CD8-positive, alpha-beta memory T cell (primary cell): ENCODE results near the gene FOXK2. TPM values are rescaled to one million over a fixed set of nuclear protein-coding genes. Genes with fewer than 3 reads are reported as not detected.

Source experiments
- CTCF ChIA-PET: fragments of 350-600 bp; sonication (Branson Sonifier 250); formaldehyde crosslinking; loops from one replicate; lab custom pipeline; 2021; ENCODE audit warnings: antibody characterized with exemption; lab: Charles Lee
- POLR2A ChIA-PET: fragments of 350-600 bp; sonication (Branson Sonifier 250); formaldehyde crosslinking; loops from one replicate; lab custom pipeline; 2021; ENCODE audit warnings: antibody characterized with exemption; lab: Charles Lee
- DNase-seq, 5 donors: peaks; one replicate each; pipeline versions ENCODE4 v3.0.0 to v3.0.0-alpha.2; 2020 to 2022; ENCODE audit warnings: mixed read lengths in 1 of 5
- H3K27ac ChIP-seq: one replicate; pipeline ENCODE4 v1.7.0; 2013; ENCODE audit warnings: low read depth, mild to moderate bottlenecking, low read length, moderate library complexity
- H3K27me3 ChIP-seq: 2 replicates; pipeline ENCODE4 v1.7.0; 2013; ENCODE audit warnings: low read length, mild to moderate bottlenecking; ENCODE audit not compliant: insufficient read depth, poor library complexity, severe bottlenecking
- H3K36me3 ChIP-seq: 2 replicates; pipeline ENCODE4 v1.7.0; 2013; ENCODE audit warnings: mild to moderate bottlenecking, low read length, moderate library complexity; ENCODE audit not compliant: insufficient read depth
- H3K4me1 ChIP-seq: 2 replicates; pipeline ENCODE4 v1.7.0; 2013; ENCODE audit warnings: mild to moderate bottlenecking, low read length, moderate library complexity; ENCODE audit not compliant: insufficient read depth
- H3K4me3 ChIP-seq: 2 replicates; pipeline ENCODE4 v1.7.0; 2013; ENCODE audit warnings: mild to moderate bottlenecking, low read length
- H3K9me3 ChIP-seq: 2 replicates; pipeline ENCODE4 v1.7.0; 2013; ENCODE audit warnings: mild to moderate bottlenecking, low read length
- H3K27ac Mint-ChIP-seq, 8 donors: one replicate each; pipeline ENCODE4 v1.8.0; 2020 to 2021; ENCODE audit warnings: mixed read lengths in 8 of 8, mild to moderate bottlenecking in 6 of 8, inconsistent platforms in 3 of 8, moderate library complexity in 3 of 8
- H3K27me3 Mint-ChIP-seq, 2 donors: one replicate each; pipeline ENCODE4 v1.8.0; 2020 to 2021; ENCODE audit warnings: mixed read lengths in 2 of 2, mild to moderate bottlenecking in 1 of 2, moderate library complexity in 1 of 2
- H3K36me3 Mint-ChIP-seq, 3 donors: one replicate each; pipeline ENCODE4 v1.8.0; 2020 to 2021; ENCODE audit warnings: mixed read lengths in 3 of 3, inconsistent platforms in 1 of 3, mild to moderate bottlenecking in 1 of 3
- H3K4me1 Mint-ChIP-seq, 3 donors: one replicate each; pipeline ENCODE4 v1.8.0; 2020 to 2021; ENCODE audit warnings: mixed read lengths in 3 of 3, inconsistent platforms in 1 of 3, mild to moderate bottlenecking in 1 of 3
- H3K4me3 Mint-ChIP-seq, 7 donors: one replicate each; pipeline ENCODE4 v1.8.0; 2020 to 2021; ENCODE audit warnings: mixed read lengths in 7 of 7, mild to moderate bottlenecking in 6 of 7, moderate library complexity in 4 of 7, inconsistent platforms in 2 of 7
- H3K9me3 Mint-ChIP-seq, 5 donors: one replicate each; pipeline ENCODE4 v1.8.0; 2020 to 2022; ENCODE audit warnings: mixed read lengths in 5 of 5, mild to moderate bottlenecking in 3 of 5, moderate library complexity in 2 of 5, inconsistent platforms in 1 of 5
- polyA plus RNA-seq: library from polyadenylated mRNA; unstranded; fragments of 300-500 nt; fragmentation: Illumina TruSeq; gene quantifications from one replicate; pipeline ENCODE4 v1.2.3, GENCODE V29; 2021
- total RNA-seq, 2 experiments: library from RNA; stranded (reverse); gene quantifications; one replicate each; pipeline ENCODE4 v1.2.3, GENCODE V29; 2021

FOXK2 gene
- total and polyA plus RNA-seq, 3 experiments from 2014 or later: 8.2 to 71.2 (median 63.9) TPM

DNA sequence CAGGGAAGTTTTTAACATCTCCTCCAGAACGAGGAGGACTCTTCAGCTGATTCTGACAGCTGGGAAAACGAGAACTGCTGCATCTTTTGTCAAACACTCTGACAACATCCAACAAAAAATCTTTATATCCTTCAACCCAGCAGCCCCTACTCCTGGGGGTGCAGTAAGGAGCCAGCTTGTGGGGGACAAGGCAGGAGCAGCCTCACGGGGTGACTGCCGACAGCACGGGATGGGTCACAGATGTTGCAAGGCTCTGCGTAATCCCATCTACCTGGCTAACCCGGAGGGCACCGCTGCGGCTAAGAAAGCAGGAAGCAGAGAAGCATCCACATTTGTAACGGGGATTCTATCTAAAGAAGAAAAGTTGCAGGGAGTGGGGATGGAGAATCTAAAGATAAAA, 100.1 kb downstream of the FOXK2 start:
- H3K4me3 Mint-ChIP-seq: no peak overlapping the region
- H3K4me1 Mint-ChIP-seq: no peaks in the 10 kb centered on the region
- H3K27ac Mint-ChIP-seq: peak overlapping the region in 1 of 8 donors; percentile 19
- peaks cover 10 to 87% (median 13%) of the 10 kb centered on the region in 3 donors for H3K36me3 Mint-ChIP-seq
- Histone ChIP-seq H3K4me3 (no peak overlapping the region), H3K27me3 (no peaks in the 10 kb centered on the region), H3K4me1 (no peaks in the 10 kb centered on the region), H3K36me3 (peaks cover 59% of the 10 kb centered on the region), H3K27ac (no peak overlapping the region), H3K9me3 (no peaks in the 10 kb centered on the region)
- H3K9me3 Mint-ChIP-seq: no peaks in the 10 kb centered on the region
- DNase-seq: no peak
- ChIA-PET CTCF (no interaction called here), POLR2A (no interaction called here)
- H3K27me3 Mint-ChIP-seq: no peaks in the 10 kb centered on the region

DNA sequence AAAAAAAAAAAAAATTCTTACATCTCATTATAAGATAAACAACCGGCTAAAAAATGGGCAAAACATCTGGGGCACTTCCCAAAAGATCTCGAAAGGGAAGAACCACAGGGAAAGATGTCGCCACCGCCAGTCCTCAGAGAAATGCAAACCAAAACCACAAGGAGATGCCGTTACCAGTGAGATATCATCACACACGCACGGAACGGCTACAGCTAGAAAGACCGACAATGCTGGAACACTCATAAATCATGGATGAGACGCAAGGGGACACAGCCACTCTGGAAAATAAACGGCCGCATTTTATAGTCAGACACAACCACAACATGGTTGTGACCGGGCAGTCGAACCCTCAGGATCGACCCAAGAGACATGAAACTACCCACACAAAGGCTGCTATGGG, 104.2 kb downstream of the FOXK2 start:
- DNase-seq: no peak
- peaks cover 51% of the 10 kb centered on the region for H3K36me3 ChIP-seq
- H3K4me1 Mint-ChIP-seq: no peaks in the 10 kb centered on the region
- no peaks in the 10 kb centered on the region for H3K9me3 Mint-ChIP-seq
- no peak overlapping the region for H3K27ac ChIP-seq
- no peak overlapping the region for H3K27ac Mint-ChIP-seq
- POLR2A ChIA-PET: no interaction called here
- H3K4me1 ChIP-seq: no peaks in the 10 kb centered on the region
- H3K9me3 ChIP-seq: no peaks in the 10 kb centered on the region
- peak overlapping the region in 1 of 7 donors; percentile 36 for H3K4me3 Mint-ChIP-seq
- CTCF ChIA-PET: no interaction called here
- no peak overlapping the region for H3K4me3 ChIP-seq
- no peaks in the 10 kb centered on the region for H3K27me3 Mint-ChIP-seq
- H3K36me3 Mint-ChIP-seq: peaks cover 4 to 85% (median 18%) of the 10 kb centered on the region in 3 donors
- no peaks in the 10 kb centered on the region for H3K27me3 ChIP-seq

DNA sequence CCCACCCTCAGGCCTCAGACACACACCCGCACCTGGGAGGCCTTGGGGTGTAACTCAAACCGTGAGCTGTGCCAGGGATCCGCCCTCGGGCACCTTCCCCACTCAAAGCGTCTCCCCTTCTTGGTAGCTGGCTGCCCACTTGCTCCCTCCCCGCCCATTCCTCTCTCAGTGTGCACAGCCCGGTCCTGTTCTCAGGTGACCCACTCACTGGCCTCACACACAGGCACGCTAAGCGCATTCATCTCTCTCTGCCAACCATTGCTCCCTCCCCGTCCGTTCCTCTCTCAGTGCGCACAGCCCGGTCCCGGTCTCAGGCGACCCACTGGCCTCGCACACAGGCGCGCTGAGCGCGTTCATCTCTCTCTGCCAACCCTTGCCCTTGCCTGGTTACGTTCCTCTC, 107.9 kb downstream of the FOXK2 start:
- Histone ChIP-seq H3K9me3 (no peaks in the 10 kb centered on the region), H3K36me3 (peaks cover 32% of the 10 kb centered on the region)
- POLR2A ChIA-PET: no interaction called here

DNA sequence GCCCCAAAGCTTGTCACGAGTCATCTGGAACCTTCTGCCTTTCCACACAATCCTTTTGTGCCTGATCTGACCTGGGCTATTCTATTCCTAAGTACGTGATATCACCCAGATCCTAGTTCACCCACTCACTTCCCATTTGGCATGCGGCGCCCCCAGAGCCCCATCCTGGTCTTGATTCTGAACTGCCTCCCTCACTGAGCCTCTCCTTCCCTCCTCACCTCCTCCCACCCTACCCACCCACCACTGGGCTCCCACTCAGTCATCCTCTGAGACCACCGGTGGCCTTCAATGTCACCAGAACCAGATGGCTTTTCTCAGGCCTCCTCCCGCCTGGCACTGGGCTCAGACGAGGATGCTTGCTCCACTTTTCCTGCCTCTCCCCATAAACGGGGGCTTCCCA, 110.2 kb downstream of the FOXK2 start:
- no peak for DNase-seq
- Histone ChIP-seq H3K36me3 (peaks cover 27% of the 10 kb centered on the region), H3K27ac (no peak overlapping the region), H3K27me3 (no peaks in the 10 kb centered on the region), H3K4me1 (no peaks in the 10 kb centered on the region), H3K4me3 (no peak overlapping the region), H3K9me3 (no peaks in the 10 kb centered on the region)
- no peak overlapping the region for H3K27ac Mint-ChIP-seq
- H3K4me1 Mint-ChIP-seq: peaks cover 10 to 23% (median 16%) of the 10 kb centered on the region in 3 donors
- H3K4me3 Mint-ChIP-seq: peak overlapping the region in 1 of 7 donors; percentile 40
- peaks cover 0 to 74% (median 17%) of the 10 kb centered on the region in 3 donors for H3K36me3 Mint-ChIP-seq
- ChIA-PET POLR2A (no interaction called here), CTCF (no interaction called here)
- no peaks in the 10 kb centered on the region for H3K9me3 Mint-ChIP-seq
- H3K27me3 Mint-ChIP-seq: no peaks in the 10 kb centered on the region

More for the DNA sequence above, 107.9 kb downstream of the FOXK2 start:
- peaks cover 4 to 74% (median 22%) of the 10 kb centered on the region in 3 donors for H3K36me3 Mint-ChIP-seq
- peak overlapping the region in 1 of 7 donors; percentile 52 for H3K4me3 Mint-ChIP-seq
- Histone ChIP-seq H3K4me3 (no peak overlapping the region), H3K4me1 (no peaks in the 10 kb centered on the region), H3K27ac (no peak overlapping the region), H3K27me3 (no peaks in the 10 kb centered on the region)
- H3K27ac Mint-ChIP-seq: no peak overlapping the region
- peaks cover 4 to 8% (median 5%) of the 10 kb centered on the region in 3 donors for H3K4me1 Mint-ChIP-seq
- DNase-seq: no peak
- CTCF ChIA-PET: no interaction called here
- no peaks in the 10 kb centered on the region for H3K27me3 Mint-ChIP-seq
- no peaks in the 10 kb centered on the region for H3K9me3 Mint-ChIP-seq

DNA sequence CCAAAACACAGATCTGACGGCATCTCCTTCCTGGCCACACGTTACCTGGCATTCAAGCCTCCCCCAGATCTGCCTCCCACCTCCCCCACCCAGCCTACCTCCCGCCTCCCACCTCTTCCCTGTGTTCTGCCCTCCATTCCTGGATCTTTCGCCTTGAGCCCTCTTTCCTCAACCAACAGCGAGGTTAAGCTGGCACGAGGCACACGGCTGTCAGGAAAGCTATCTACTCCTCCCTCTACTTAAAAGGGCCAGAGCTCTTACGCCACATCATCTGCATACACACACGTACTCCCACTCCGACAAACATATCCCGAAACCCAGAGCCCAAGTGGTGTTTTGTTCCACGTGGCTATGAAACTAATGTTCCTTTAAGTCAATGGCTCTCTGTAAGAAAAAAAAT, 110.7 kb downstream of the FOXK2 start:
- no peak overlapping the region for H3K4me3 ChIP-seq
- POLR2A ChIA-PET: no interaction called here
- Mint-ChIP-seq H3K36me3 (peaks cover 0 to 72% (median 17%) of the 10 kb centered on the region in 3 donors), H3K4me3 (no peak overlapping the region), H3K9me3 (no peaks in the 10 kb centered on the region), H3K27me3 (no peaks in the 10 kb centered on the region), H3K27ac (peak overlapping the region in 2 of 8 donors; percentile 18 to 29), H3K4me1 (peaks cover 11 to 28% (median 20%) of the 10 kb centered on the region in 3 donors)
- H3K27ac ChIP-seq: no peak overlapping the region
- DNase-seq: no peak
- H3K9me3 ChIP-seq: no peaks in the 10 kb centered on the region
- no peaks in the 10 kb centered on the region for H3K27me3 ChIP-seq
- no peaks in the 10 kb centered on the region for H3K4me1 ChIP-seq
- CTCF ChIA-PET: no interaction called here
- peaks cover 22% of the 10 kb centered on the region for H3K36me3 ChIP-seq

DNA sequence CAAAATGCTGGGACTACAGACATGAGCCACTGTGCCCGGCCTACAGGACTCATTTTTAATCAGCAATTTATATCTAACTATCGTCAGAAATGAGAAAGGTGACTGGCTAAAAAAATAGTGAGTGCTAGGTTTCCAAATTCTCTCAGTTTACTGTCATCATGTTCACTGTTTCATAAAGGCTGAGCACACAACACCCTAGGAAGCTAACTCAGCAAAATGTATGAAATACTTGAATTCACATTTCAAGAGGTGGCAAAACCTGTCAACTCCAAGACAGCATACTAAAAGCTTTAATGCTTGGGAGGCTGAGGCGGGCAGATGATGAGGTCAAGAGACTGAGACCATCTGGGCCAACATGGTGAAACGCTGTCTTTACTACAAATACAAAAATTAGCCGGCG, 112.0 kb downstream of the FOXK2 start:
- H3K27ac Mint-ChIP-seq: peak overlapping the region in 1 of 8 donors; percentile 24
- no peak for DNase-seq
- no peaks in the 10 kb centered on the region for H3K4me1 ChIP-seq
- H3K9me3 ChIP-seq: no peaks in the 10 kb centered on the region
- ChIA-PET CTCF (no interaction called here), POLR2A (no interaction called here)
- no peak overlapping the region for H3K27ac ChIP-seq
- H3K4me3 Mint-ChIP-seq: no peak overlapping the region
- peaks cover 0 to under 1% (median 0%) of the 10 kb centered on the region in 5 donors for H3K9me3 Mint-ChIP-seq
- H3K4me1 Mint-ChIP-seq: peaks cover 14 to 33% (median 25%) of the 10 kb centered on the region in 3 donors
- H3K4me3 ChIP-seq: no peak overlapping the region
- no peaks in the 10 kb centered on the region for H3K27me3 Mint-ChIP-seq
- peaks cover 17% of the 10 kb centered on the region for H3K36me3 ChIP-seq
- H3K36me3 Mint-ChIP-seq: peaks cover 3 to 68% (median 17%) of the 10 kb centered on the region in 3 donors
- H3K27me3 ChIP-seq: no peaks in the 10 kb centered on the region

DNA sequence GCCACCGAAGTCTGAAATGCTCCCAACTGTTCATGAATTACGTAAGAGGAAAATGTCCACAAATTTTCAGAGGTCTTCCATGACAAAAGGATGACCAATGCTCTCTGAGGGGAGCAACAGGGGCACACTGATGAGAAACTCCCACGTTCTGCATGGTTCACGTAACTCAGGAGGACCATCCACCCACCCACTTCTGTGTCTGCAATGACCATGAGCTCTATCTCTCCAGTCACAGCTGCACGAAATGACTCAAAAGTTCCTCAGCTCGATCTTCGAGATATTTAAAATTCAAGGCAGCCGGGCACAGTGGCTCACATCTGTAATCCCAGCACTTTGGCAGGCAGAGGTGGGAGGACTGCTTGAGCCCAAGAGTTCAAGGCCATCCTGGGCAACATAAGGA, 112.9 kb downstream of the FOXK2 start:
- no peak for DNase-seq
- no peaks in the 10 kb centered on the region for H3K27me3 ChIP-seq
- ChIA-PET POLR2A (no interaction called here), CTCF (no interaction called here)
- H3K27ac ChIP-seq: no peak overlapping the region
- peaks cover 12 to 68% (median 20%) of the 10 kb centered on the region in 3 donors for H3K36me3 Mint-ChIP-seq
- peaks cover 11% of the 10 kb centered on the region for H3K36me3 ChIP-seq
- H3K4me1 Mint-ChIP-seq: peaks cover 23 to 42% (median 35%) of the 10 kb centered on the region in 3 donors
- no peaks in the 10 kb centered on the region for H3K27me3 Mint-ChIP-seq
- no peak overlapping the region for H3K27ac Mint-ChIP-seq
- H3K9me3 Mint-ChIP-seq: peaks cover 0 to 2% (median 0%) of the 10 kb centered on the region in 5 donors
- no peaks in the 10 kb centered on the region for H3K9me3 ChIP-seq
- no peak overlapping the region for H3K4me3 Mint-ChIP-seq
- H3K4me3 ChIP-seq: no peak overlapping the region
- no peaks in the 10 kb centered on the region for H3K4me1 ChIP-seq

DNA sequence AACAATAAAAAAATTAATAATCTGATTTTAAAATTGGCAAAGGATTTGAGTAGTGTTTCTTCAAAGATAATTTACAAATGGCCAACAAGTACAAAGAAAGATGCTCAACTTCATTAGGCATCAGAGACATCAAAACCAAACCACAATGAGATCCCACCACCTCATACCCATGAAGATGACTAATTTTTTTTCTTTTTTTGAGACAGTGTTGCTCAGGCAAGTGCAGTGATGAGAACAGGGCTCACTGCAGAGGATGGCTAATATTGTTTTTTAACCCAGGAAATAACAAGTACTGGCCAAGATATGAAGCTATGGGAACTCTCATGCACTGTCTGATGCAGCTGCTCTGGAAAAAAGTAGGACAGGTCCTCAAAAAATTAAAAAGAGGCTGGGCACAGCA, 113.8 kb downstream of the FOXK2 start:
- H3K36me3 Mint-ChIP-seq: peaks cover 14 to 65% (median 19%) of the 10 kb centered on the region in 3 donors
- H3K4me3 Mint-ChIP-seq: no peak overlapping the region
- Histone ChIP-seq H3K27ac (no peak overlapping the region), H3K9me3 (no peaks in the 10 kb centered on the region), H3K36me3 (peaks cover 6% of the 10 kb centered on the region), H3K4me1 (peaks cover 2% of the 10 kb centered on the region), H3K4me3 (no peak overlapping the region), H3K27me3 (no peaks in the 10 kb centered on the region)
- peaks cover 0 to 2% (median 0%) of the 10 kb centered on the region in 5 donors for H3K9me3 Mint-ChIP-seq
- no peak for DNase-seq
- no peaks in the 10 kb centered on the region for H3K27me3 Mint-ChIP-seq
- peak overlapping the region in 1 of 8 donors; percentile 46 for H3K27ac Mint-ChIP-seq
- CTCF ChIA-PET: no interaction called here
- POLR2A ChIA-PET: no interaction called here
- H3K4me1 Mint-ChIP-seq: peaks cover 25 to 48% (median 38%) of the 10 kb centered on the region in 3 donors
